ENCODE data around the gene TEX2. TPM values are rescaled to one million over a fixed set of nuclear protein-coding genes. Genes with fewer than 3 reads are reported as not detected.

TEX2 gene
- total and polyA plus RNA-seq, 2 of the 13 experiments (the other 11 are each of a cell fraction or from before 2014, with no cell fraction given) = 21.4 to 37.7 TPM

- TF ChIP-seq ZBTB39 (CRISPR knock-in tag; IDR thresholded peaks at IDR 0.05) (0 out of 2 replicates have a peak, but pooled peaks have one; percentile 14), ZNF441 (CRISPR knock-in tag; IDR thresholded peaks at IDR 0.05; ENCODE audit: borderline replicate concordance) (no peak), ZNF331 (CRISPR knock-in tag; IDR thresholded peaks at IDR 0.05) (peak; percentile 87), E2F2 (CRISPR knock-in tag; IDR thresholded peaks at IDR 0.05; ENCODE audit: borderline replicate concordance) (no peak), ZNF710 (CRISPR knock-in tag; IDR thresholded peaks at IDR 0.05; ENCODE audit: borderline replicate concordance) (peak; percentile 62; the same call in 1 of the 2 replicates)
- TF ChIP-seq, protein P1, sequence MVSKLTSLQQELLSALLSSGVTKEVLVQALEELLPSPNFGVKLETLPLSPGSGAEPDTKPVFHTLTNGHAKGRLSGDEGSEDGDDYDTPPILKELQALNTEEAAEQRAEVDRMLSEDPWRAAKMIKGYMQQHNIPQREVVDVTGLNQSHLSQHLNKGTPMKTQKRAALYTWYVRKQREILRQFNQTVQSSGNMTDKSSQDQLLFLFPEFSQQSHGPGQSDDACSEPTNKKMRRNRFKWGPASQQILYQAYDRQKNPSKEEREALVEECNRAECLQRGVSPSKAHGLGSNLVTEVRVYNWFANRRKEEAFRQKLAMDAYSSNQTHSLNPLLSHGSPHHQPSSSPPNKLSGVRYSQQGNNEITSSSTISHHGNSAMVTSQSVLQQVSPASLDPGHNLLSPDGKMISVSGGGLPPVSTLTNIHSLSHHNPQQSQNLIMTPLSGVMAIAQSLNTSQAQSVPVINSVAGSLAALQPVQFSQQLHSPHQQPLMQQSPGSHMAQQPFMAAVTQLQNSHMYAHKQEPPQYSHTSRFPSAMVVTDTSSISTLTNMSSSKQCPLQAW (CRISPR knock-in tag; IDR thresholded peaks at IDR 0.05) = peak; percentile 100
- TF ChIP-seq, protein P2, sequence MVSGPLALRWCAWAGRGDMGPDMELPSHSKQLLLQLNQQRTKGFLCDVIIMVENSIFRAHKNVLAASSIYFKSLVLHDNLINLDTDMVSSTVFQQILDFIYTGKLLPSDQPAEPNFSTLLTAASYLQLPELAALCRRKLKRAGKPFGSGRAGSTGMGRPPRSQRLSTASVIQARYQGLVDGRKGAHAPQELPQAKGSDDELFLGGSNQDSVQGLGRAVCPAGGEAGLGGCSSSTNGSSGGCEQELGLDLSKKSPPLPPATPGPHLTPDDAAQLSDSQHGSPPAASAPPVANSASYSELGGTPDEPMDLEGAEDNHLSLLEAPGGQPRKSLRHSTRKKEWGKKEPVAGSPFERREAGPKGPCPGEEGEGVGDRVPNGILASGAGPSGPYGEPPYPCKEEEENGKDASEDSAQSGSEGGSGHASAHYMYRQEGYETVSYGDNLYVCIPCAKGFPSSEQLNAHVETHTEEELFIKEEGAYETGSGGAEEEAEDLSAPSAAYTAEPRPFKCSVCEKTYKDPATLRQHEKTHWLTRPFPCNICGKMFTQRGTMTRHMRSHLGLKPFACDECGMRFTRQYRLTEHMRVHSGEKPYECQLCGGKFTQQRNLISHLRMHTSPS (CRISPR knock-in tag; IDR thresholded peaks at IDR 0.05; ENCODE audit: low read depth) = peak; percentile 96
- TF ChIP-seq, protein P3, sequence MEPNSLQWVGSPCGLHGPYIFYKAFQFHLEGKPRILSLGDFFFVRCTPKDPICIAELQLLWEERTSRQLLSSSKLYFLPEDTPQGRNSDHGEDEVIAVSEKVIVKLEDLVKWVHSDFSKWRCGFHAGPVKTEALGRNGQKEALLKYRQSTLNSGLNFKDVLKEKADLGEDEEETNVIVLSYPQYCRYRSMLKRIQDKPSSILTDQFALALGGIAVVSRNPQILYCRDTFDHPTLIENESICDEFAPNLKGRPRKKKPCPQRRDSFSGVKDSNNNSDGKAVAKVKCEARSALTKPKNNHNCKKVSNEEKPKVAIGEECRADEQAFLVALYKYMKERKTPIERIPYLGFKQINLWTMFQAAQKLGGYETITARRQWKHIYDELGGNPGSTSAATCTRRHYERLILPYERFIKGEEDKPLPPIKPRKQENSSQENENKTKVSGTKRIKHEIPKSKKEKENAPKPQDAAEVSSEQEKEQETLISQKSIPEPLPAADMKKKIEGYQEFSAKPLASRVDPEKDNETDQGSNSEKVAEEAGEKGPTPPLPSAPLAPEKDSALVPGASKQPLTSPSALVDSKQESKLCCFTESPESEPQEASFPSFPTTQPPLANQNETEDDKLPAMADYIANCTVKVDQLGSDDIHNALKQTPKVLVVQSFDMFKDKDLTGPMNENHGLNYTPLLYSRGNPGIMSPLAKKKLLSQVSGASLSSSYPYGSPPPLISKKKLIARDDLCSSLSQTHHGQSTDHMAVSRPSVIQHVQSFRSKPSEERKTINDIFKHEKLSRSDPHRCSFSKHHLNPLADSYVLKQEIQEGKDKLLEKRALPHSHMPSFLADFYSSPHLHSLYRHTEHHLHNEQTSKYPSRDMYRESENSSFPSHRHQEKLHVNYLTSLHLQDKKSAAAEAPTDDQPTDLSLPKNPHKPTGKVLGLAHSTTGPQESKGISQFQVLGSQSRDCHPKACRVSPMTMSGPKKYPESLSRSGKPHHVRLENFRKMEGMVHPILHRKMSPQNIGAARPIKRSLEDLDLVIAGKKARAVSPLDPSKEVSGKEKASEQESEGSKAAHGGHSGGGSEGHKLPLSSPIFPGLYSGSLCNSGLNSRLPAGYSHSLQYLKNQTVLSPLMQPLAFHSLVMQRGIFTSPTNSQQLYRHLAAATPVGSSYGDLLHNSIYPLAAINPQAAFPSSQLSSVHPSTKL (CRISPR knock-in tag; IDR thresholded peaks at IDR 0.05) = peak; percentile 92
- TF ChIP-seq, protein P4, sequence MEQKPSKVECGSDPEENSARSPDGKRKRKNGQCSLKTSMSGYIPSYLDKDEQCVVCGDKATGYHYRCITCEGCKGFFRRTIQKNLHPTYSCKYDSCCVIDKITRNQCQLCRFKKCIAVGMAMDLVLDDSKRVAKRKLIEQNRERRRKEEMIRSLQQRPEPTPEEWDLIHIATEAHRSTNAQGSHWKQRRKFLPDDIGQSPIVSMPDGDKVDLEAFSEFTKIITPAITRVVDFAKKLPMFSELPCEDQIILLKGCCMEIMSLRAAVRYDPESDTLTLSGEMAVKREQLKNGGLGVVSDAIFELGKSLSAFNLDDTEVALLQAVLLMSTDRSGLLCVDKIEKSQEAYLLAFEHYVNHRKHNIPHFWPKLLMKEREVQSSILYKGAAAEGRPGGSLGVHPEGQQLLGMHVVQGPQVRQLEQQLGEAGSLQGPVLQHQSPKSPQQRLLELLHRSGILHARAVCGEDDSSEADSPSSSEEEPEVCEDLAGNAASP (CRISPR knock-in tag; IDR thresholded peaks at IDR 0.05; ENCODE audit: borderline replicate concordance) = peak; percentile 80; the same call in 1 of the 2 replicates
- TF ChIP-seq, protein P5, sequence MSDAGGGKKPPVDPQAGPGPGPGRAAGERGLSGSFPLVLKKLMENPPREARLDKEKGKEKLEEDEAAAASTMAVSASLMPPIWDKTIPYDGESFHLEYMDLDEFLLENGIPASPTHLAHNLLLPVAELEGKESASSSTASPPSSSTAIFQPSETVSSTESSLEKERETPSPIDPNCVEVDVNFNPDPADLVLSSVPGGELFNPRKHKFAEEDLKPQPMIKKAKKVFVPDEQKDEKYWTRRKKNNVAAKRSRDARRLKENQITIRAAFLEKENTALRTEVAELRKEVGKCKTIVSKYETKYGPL (CRISPR knock-in tag; IDR thresholded peaks at IDR 0.05) = no peak
These were observed 84.8 kb downstream of the TEX2 start (continued) for GRCh38 chr17:64178011-64178825.

Measured in HepG2 (cell line).